Hepatocyte (in vitro differentiated cells): Measurements from ENCODE around the gene EEPD1.

Experiments used
- EZH2 ChIP-seq: fragments of 200-600 bp; sonication (generic); IDR thresholded peaks from 2 replicates; pipeline ENCODE4 v1.6.1; 2016; ENCODE audit warnings: antibody characterized with exemption, mild to moderate bottlenecking, borderline replicate concordance
- TF ChIP-seq, protein P1 (sequence below): fragments of 200-600 bp; sonication (generic); IDR thresholded peaks from 2 replicates; pipeline ENCODE4 v1.5.1; 2016; ENCODE audit warnings: antibody characterized with exemption, mild to moderate bottlenecking; ENCODE audit not compliant: poor library complexity

DNA sequence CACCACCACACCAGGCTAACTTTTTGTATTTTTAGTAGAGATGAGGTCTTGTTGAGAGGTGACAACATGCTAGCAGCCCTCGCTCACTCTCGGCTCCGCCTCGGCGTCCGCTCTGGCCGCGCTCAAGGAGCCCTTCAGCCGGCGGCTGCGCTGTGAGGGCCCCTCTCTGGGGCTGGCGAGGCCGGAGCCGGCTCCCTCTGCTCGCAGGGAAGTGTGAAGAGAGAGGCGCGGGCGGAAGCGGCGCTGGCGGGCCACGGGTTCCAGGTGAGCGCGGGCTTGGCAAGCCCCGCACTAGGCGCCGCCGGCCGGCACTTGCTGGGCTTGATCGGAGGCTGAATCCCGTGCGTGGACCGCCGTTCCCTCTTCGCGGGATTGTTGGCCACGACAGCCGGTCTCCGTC, 83.0 kb downstream of the EEPD1 start:
- TF ChIP-seq, protein P1, sequence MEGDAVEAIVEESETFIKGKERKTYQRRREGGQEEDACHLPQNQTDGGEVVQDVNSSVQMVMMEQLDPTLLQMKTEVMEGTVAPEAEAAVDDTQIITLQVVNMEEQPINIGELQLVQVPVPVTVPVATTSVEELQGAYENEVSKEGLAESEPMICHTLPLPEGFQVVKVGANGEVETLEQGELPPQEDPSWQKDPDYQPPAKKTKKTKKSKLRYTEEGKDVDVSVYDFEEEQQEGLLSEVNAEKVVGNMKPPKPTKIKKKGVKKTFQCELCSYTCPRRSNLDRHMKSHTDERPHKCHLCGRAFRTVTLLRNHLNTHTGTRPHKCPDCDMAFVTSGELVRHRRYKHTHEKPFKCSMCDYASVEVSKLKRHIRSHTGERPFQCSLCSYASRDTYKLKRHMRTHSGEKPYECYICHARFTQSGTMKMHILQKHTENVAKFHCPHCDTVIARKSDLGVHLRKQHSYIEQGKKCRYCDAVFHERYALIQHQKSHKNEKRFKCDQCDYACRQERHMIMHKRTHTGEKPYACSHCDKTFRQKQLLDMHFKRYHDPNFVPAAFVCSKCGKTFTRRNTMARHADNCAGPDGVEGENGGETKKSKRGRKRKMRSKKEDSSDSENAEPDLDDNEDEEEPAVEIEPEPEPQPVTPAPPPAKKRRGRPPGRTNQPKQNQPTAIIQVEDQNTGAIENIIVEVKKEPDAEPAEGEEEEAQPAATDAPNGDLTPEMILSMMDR, result no peak
- TF ChIP-seq EZH2, result no peak
